Measurements from ENCODE around the gene PTTG1IP. TPM values are rescaled to one million over a fixed set of nuclear protein-coding genes. Genes with fewer than 3 reads are reported as not detected.

PTTG1IP gene
- total RNA-seq, 3 donors from 2014 or later (not counting 1 experiment from before 2014, with no cell fraction given): 96.8 to 144 (median 126) TPM

- ATAC-seq: peak; percentile 46 to 59 (median 55)
- Mint-ChIP-seq H3K27me3 (ENCODE audit: low read depth in 2 of 2) (peaks cover 3 to 9% of the 10 kb centered on the region in 2 donors), H3K36me3 (no peaks in the 10 kb centered on the region), H3K27ac (peak overlapping the region; percentile 48 to 53), H3K9me3 (no peaks in the 10 kb centered on the region), H3K4me1 (peaks cover 16 to 23% of the 10 kb centered on the region in 2 donors), H3K4me3 (peak overlapping the region; percentile 50)
- peaks cover 28% of the 10 kb centered on the region for H3K36me3 ChIP-seq (ENCODE audit: control insufficient read depth, insufficient read depth, low read length)
- no peaks in the 10 kb centered on the region for H3K9me3 ChIP-seq (ENCODE audit: control insufficient read depth, insufficient read depth, low read length)
- peaks cover 18% of the 10 kb centered on the region for H3K4me1 ChIP-seq (ENCODE audit: control insufficient read depth, insufficient read depth, low read length)
- DNase-seq: peak in 1 of 2 donors; percentile 61
- H3K27ac ChIP-seq (ENCODE audit: low read length): no peak overlapping the region
- H3K4me3 ChIP-seq (ENCODE audit: low read length): no peak overlapping the region
- WGBS (ENCODE audit: insufficient coverage): 43% methylated on average over 27 of the region's 27 CpGs
- TF ChIP-seq CTCF (IDR thresholded peaks at IDR 0.05): no peak
- H3K27me3 ChIP-seq (ENCODE audit: control insufficient read depth, insufficient read depth, low read length): no peaks in the 10 kb centered on the region
- intact Hi-C loops (cut with micrococcal nuclease): no loop called here
Observed at GRCh38 chr21:44846485-44847260, 26.8 kb downstream of the PTTG1IP start.

- no peak overlapping the region for H3K4me3 ChIP-seq (ENCODE audit: low read length)
- Mint-ChIP-seq H3K36me3 (no peaks in the 10 kb centered on the region), H3K4me3 (peak overlapping the region; percentile 50), H3K9me3 (no peaks in the 10 kb centered on the region), H3K27me3 (ENCODE audit: low read depth in 2 of 2) (peaks cover 3 to 9% of the 10 kb centered on the region in 2 donors), H3K4me1 (peaks cover 11 to 22% of the 10 kb centered on the region in 2 donors), H3K27ac (peak overlapping the region; percentile 48 to 53)
- intact Hi-C loops (cut with micrococcal nuclease): no loop called here
- peaks cover 18% of the 10 kb centered on the region for H3K4me1 ChIP-seq (ENCODE audit: control insufficient read depth, insufficient read depth, low read length)
- peak; percentile 42 for TF ChIP-seq CTCF (IDR thresholded peaks at IDR 0.05)
- peaks cover 25% of the 10 kb centered on the region for H3K36me3 ChIP-seq (ENCODE audit: control insufficient read depth, insufficient read depth, low read length)
- no peak overlapping the region for H3K27ac ChIP-seq (ENCODE audit: low read length)
- 15% methylated on average over 1 of the region's 1 CpG for WGBS (ENCODE audit: insufficient coverage)
- DNase-seq (no peak), ATAC-seq (no peak)
- no peaks in the 10 kb centered on the region for H3K9me3 ChIP-seq (ENCODE audit: control insufficient read depth, insufficient read depth, low read length)
- H3K27me3 ChIP-seq (ENCODE audit: control insufficient read depth, insufficient read depth, low read length): no peaks in the 10 kb centered on the region
Observed at GRCh38 chr21:44846224-44846484, 27.3 kb downstream of the PTTG1IP start.

GRCh38 chr21:44845418-44846223 is 27.9 kb downstream of the PTTG1IP start:
- 10% methylated on average over 34 of the region's 34 CpGs for WGBS (ENCODE audit: insufficient coverage)
- Mint-ChIP-seq H3K36me3 (no peaks in the 10 kb centered on the region), H3K4me1 (peaks cover 7 to 18% of the 10 kb centered on the region in 2 donors), H3K9me3 (no peaks in the 10 kb centered on the region), H3K27me3 (ENCODE audit: low read depth in 2 of 2) (peaks cover 3 to 9% of the 10 kb centered on the region in 2 donors), H3K27ac (peak overlapping the region; percentile 48 to 53), H3K4me3 (peak overlapping the region; percentile 50)
- peaks cover 21% of the 10 kb centered on the region for H3K36me3 ChIP-seq (ENCODE audit: control insufficient read depth, insufficient read depth, low read length)
- no peak overlapping the region for H3K27ac ChIP-seq (ENCODE audit: low read length)
- ATAC-seq: peak; percentile 73 to 77 (median 74)
- peak; percentile 41 to 68 for DNase-seq
- intact Hi-C loops (cut with micrococcal nuclease): no loop called here
- no peak for TF ChIP-seq CTCF (IDR thresholded peaks at IDR 0.05)
- H3K4me1 ChIP-seq (ENCODE audit: control insufficient read depth, insufficient read depth, low read length): peaks cover 18% of the 10 kb centered on the region
- H3K27me3 ChIP-seq (ENCODE audit: control insufficient read depth, insufficient read depth, low read length): no peaks in the 10 kb centered on the region
- no peaks in the 10 kb centered on the region for H3K9me3 ChIP-seq (ENCODE audit: control insufficient read depth, insufficient read depth, low read length)
- peak overlapping the region; percentile 1 for H3K4me3 ChIP-seq (ENCODE audit: low read length)

All from natural killer cell (primary cell).